ENCODE measurements around the gene VPS72.

Gene VPS72

DNA sequence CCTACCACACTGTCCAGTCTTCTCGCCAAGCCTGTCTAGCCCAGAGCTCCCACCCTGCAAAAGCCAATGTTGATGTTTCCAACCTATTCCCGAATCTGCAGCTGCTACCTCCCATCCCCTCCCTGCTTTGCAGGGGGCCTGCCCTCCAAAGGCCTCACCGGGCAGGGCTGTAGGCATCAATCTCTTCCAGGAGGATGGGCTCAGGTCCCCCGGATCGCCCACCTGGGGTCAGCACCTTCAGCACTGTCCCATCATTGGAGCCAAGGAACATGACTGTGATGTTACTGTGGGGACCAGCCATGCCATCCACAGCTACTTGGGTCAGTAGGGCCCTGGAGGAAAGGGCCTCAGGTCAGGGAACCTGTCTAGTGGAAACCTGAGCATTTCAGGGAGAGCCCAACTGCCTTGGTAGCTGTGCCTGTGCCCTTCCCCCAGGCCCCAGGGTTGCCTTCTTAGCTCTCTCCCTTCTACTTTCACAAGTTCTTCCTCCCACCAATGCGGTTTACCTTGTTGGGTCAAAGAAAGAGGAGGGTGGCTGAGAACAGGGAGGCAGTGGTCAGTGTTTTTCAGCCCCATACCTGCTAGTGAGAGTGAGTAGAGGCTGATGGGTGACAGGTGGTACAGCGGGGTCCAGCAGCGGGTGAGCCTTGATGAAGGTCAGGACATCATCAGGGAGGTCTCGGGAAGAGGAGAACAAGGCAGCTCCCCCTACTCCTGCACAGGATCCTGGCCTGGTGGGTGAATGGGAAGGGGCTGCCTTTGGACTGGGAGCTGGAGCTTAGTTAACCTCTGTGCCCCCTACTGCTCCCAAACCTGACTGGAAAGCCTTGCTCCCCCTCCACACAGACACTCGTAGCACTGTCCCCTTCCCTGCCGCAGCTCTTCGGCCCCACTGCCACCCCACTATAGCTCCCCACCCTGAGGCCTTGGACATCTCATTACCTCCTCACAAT lies 54.3 kb downstream of the VPS72 start:
- TF ChIP-seq ISL1 (CRISPR knock-in tag; IDR thresholded peaks at IDR 0.05) (no peak), PPARA (CRISPR knock-in tag; IDR thresholded peaks at IDR 0.05; ENCODE audit: borderline replicate concordance) (no peak), ZNF70 (CRISPR knock-in tag; IDR thresholded peaks at IDR 0.05) (no peak), GLIS3 (CRISPR knock-in tag; IDR thresholded peaks at IDR 0.05) (no peak), ZNF8 (CRISPR knock-in tag; IDR thresholded peaks at IDR 0.05) (no peak), CREB5 (CRISPR knock-in tag; IDR thresholded peaks at IDR 0.05; ENCODE audit: low read depth) (no peak), ZFP3 (CRISPR knock-in tag; IDR thresholded peaks at IDR 0.05) (no peak), CSRNP3 (CRISPR knock-in tag; IDR thresholded peaks at IDR 0.05) (no peak), TOX (CRISPR knock-in tag; IDR thresholded peaks at IDR 0.05; ENCODE audit: borderline replicate concordance) (no peak), OSR1 (CRISPR knock-in tag; IDR thresholded peaks at IDR 0.05) (no peak), TCF4 (CRISPR knock-in tag; IDR thresholded peaks at IDR 0.05; ENCODE audit: borderline replicate concordance) (no peak), RARB (CRISPR knock-in tag; IDR thresholded peaks at IDR 0.05) (no peak)
- TF ChIP-seq, protein P1, sequence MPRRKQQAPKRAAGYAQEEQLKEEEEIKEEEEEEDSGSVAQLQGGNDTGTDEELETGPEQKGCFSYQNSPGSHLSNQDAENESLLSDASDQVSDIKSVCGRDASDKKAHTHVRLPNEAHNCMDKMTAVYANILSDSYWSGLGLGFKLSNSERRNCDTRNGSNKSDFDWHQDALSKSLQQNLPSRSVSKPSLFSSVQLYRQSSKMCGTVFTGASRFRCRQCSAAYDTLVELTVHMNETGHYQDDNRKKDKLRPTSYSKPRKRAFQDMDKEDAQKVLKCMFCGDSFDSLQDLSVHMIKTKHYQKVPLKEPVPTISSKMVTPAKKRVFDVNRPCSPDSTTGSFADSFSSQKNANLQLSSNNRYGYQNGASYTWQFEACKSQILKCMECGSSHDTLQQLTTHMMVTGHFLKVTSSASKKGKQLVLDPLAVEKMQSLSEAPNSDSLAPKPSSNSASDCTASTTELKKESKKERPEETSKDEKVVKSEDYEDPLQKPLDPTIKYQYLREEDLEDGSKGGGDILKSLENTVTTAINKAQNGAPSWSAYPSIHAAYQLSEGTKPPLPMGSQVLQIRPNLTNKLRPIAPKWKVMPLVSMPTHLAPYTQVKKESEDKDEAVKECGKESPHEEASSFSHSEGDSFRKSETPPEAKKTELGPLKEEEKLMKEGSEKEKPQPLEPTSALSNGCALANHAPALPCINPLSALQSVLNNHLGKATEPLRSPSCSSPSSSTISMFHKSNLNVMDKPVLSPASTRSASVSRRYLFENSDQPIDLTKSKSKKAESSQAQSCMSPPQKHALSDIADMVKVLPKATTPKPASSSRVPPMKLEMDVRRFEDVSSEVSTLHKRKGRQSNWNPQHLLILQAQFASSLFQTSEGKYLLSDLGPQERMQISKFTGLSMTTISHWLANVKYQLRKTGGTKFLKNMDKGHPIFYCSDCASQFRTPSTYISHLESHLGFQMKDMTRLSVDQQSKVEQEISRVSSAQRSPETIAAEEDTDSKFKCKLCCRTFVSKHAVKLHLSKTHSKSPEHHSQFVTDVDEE (CRISPR knock-in tag; IDR thresholded peaks at IDR 0.05): no peak

GRCh38 chr1:151134991-151135390 lies 55.0 kb downstream of the VPS72 start:
- ATAC-seq: no peak
- TF ChIP-seq PPARA (CRISPR knock-in tag; IDR thresholded peaks at IDR 0.05; ENCODE audit: borderline replicate concordance) (no peak), ZNF8 (CRISPR knock-in tag; IDR thresholded peaks at IDR 0.05) (no peak), CSDC2 (CRISPR knock-in tag; IDR thresholded peaks at IDR 0.05) (no peak), BACH2 (CRISPR knock-in tag; IDR thresholded peaks at IDR 0.05; ENCODE audit: borderline replicate concordance) (no peak), CREB5 (CRISPR knock-in tag; IDR thresholded peaks at IDR 0.05; ENCODE audit: low read depth) (no peak), ARNTL (CRISPR knock-in tag; IDR thresholded peaks at IDR 0.05; ENCODE audit: borderline replicate concordance, low read depth) (no peak), ZFP30 (CRISPR knock-in tag; IDR thresholded peaks at IDR 0.05) (no peak), RARB (CRISPR knock-in tag; IDR thresholded peaks at IDR 0.05) (no peak), ZC3H10 (CRISPR knock-in tag; IDR thresholded peaks at IDR 0.05) (no peak)
- TF ChIP-seq, protein P1 (CRISPR knock-in tag; IDR thresholded peaks at IDR 0.05): no peak
- TF ChIP-seq, protein P2, sequence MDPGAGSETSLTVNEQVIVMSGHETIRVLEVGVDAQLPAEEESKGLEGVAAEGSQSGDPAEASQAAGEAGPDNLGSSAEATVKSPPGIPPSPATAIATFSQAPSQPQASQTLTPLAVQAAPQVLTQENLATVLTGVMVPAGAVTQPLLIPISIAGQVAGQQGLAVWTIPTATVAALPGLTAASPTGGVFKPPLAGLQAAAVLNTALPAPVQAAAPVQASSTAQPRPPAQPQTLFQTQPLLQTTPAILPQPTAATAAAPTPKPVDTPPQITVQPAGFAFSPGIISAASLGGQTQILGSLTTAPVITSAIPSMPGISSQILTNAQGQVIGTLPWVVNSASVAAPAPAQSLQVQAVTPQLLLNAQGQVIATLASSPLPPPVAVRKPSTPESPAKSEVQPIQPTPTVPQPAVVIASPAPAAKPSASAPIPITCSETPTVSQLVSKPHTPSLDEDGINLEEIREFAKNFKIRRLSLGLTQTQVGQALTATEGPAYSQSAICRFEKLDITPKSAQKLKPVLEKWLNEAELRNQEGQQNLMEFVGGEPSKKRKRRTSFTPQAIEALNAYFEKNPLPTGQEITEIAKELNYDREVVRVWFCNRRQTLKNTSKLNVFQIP (CRISPR knock-in tag; IDR thresholded peaks at IDR 0.05; ENCODE audit: borderline replicate concordance, low read depth): no peak
- TF ChIP-seq, protein P3, sequence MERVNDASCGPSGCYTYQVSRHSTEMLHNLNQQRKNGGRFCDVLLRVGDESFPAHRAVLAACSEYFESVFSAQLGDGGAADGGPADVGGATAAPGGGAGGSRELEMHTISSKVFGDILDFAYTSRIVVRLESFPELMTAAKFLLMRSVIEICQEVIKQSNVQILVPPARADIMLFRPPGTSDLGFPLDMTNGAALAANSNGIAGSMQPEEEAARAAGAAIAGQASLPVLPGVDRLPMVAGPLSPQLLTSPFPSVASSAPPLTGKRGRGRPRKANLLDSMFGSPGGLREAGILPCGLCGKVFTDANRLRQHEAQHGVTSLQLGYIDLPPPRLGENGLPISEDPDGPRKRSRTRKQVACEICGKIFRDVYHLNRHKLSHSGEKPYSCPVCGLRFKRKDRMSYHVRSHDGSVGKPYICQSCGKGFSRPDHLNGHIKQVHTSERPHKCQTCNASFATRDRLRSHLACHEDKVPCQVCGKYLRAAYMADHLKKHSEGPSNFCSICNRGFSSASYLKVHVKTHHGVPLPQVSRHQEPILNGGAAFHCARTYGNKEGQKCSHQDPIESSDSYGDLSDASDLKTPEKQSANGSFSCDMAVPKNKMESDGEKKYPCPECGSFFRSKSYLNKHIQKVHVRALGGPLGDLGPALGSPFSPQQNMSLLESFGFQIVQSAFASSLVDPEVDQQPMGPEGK (CRISPR knock-in tag; IDR thresholded peaks at IDR 0.05; ENCODE audit: borderline replicate concordance): no peak

More for the DNA sequence above, 54.3 kb downstream of the VPS72 start:
- ATAC-seq: no peak
